LNCAP (cell line): ENCODE measurements around the gene BOLA1.

Source experiments
- CTCF ChIP-seq: fragments of 450-650 bp; IDR thresholded peaks from 2 replicates; pipeline ENCODE4 v1.5.1; 2017; ENCODE audit warnings: mild to moderate bottlenecking

The BOLA1 gene

GRCh38 chr1:149936992-149937705, 37.8 kb downstream of the BOLA1 start:
- no peak for TF ChIP-seq CTCF

DNA sequence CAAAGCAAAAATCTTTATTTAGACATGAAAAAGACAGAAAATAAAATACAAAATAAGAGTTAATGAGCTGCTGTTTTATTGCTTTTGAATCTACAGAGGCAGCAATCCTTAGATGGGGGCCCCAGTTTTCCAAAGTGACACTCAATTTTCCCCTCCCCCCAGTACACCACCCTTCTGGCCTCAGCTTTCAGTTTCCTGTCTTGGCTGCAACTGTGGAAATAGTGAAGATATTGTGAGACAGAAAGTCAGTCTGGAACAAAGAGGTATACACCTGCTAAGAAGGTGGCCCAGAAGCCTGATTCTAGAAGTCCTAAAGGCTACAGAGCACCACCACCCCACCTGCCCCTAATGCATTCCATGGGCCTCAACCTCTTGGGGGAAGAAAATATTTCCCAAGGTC, 38.4 kb downstream of the BOLA1 start:
- TF ChIP-seq CTCF, result no peak

- no peak for TF ChIP-seq CTCF
These were observed 41.1 kb downstream of the BOLA1 start for GRCh38 chr1:149940427-149940826.

DNA sequence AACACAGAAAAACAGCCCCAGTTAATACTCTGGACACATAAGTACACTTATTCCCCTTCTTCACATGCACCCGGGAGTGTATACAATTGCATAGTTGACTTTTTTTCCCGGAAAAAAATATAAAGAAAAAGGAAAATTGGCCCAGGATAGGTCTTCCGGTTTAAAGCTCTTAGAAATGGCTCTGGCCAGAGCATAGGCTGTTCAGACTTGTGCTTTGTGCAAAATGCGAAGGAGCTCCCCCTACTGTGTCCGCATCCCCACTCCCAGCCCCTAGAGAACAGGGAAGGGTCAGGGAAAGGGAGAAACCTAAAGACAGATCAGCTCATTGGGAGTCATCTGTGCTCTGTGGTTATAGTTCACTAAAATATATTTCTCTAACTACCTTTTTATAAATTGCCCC, 42.8 kb downstream of the BOLA1 start:
- no peak for TF ChIP-seq CTCF

DNA sequence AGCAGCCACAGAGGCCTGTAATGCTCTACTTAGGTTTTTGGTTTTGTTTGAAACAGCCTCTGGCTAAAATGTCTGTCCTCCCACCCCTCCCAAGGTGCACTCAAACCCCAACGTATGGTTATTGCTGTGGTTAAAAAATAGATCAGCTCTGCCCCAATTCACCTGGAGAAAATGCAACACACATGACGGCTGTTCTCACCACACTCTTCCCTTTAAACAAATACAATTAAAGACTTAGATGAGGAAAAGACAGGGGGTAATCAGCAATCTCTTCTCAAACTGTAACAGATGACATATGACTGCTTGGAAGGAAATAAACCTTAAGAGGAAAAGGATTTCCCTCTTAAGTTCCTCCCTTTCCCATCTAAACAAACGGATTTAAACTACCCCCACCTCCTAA, 43.5 kb downstream of the BOLA1 start:
- TF ChIP-seq CTCF, result no peak

DNA sequence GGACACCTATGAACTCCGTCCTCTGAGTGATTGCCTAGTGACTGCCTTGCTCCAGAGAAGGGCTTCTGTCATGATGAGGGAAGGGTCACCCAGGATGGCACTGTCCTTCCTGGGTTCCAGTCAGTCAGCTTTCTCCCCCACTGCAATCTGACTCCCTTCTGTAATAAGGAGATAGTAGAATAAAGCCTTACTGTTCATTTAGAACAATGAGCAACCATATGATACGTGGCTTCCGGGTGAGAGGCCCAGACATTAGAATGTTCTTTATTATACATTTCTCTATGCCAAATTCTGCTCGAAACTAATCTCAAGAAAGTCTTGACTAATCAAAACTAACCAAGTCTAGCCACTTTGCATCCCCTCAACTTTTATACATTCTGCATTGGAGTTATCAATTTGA, 45.8 kb downstream of the BOLA1 start:
- no peak for TF ChIP-seq CTCF

DNA sequence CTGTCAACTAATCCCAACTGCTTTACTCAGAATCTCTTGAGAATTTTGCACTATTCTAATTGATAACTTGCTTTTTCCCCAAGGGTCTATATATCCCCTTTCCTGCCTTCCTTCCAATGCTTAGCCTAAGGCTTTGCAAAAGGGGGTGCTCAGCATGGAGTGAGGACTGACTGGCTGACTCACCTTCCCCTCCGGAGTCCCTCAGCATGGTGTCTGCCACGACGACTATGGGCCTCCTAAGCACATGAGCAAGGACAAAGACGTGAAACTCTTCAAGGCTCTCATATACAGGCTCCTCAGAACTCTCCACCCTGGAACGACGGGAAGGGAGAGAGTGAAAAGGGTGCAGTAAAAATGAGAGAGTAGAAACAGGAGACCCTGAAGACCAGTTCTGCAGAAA, 50.5 kb downstream of the BOLA1 start:
- TF ChIP-seq CTCF, result no peak
